ENCODE measurements around the gene ZNF580.

The ZNF580 gene

DNA sequence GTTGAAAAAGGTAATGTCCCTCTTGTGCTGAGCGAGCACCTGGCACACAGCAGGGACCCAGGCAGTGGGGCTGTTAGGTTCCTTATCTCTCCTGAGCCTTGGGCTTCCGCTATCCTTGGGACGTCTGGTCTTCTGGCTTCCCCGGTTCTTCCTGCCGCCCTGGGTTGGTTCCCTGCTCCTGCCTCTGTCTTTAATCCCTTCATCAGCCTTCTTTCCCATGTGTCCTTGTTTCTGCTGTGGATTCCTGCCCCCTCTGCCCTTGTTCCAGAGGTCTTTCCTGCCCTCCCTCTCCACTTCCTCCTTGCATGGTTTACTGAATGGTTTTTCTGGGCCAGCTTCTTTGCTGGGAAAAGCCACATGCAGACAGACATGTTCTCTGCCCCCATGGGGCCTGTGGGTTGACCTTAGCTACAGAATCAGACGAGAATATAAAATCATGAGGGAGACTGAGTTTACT is 36.8 kb downstream of the ZNF580 start:
- no peak for DNase-seq (ENCODE audit: low read depth in 2 of 2)

DNA sequence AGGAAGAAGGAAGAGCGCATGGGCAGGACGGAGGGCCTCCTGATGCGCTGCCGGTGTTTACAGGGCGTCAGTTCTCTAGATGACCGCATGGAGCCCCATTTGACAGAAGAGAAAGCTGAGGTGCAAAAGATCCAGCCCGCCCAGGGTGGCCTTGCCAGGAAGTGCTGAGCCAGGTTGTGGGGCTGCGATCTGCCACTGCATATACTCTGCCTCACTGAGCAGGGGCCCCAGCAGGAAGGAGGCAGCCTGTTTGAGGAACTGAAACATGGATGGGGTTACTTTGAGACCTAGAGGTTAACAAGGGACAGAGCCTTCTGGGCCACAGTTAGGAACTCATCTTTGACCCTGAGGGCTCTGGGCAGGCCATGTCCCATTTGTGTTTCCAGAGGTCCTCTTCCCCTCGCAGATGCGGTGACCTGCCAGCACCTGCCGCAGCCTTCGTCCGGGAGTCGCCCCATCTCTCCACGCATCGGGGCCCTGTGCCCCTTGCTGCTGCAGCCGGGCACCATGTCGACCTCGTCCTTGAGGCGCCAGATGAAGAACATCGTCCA is 37.4 kb downstream of the ZNF580 start:
- DNase-seq (ENCODE audit: low read depth in 2 of 2) = no peak

DNA sequence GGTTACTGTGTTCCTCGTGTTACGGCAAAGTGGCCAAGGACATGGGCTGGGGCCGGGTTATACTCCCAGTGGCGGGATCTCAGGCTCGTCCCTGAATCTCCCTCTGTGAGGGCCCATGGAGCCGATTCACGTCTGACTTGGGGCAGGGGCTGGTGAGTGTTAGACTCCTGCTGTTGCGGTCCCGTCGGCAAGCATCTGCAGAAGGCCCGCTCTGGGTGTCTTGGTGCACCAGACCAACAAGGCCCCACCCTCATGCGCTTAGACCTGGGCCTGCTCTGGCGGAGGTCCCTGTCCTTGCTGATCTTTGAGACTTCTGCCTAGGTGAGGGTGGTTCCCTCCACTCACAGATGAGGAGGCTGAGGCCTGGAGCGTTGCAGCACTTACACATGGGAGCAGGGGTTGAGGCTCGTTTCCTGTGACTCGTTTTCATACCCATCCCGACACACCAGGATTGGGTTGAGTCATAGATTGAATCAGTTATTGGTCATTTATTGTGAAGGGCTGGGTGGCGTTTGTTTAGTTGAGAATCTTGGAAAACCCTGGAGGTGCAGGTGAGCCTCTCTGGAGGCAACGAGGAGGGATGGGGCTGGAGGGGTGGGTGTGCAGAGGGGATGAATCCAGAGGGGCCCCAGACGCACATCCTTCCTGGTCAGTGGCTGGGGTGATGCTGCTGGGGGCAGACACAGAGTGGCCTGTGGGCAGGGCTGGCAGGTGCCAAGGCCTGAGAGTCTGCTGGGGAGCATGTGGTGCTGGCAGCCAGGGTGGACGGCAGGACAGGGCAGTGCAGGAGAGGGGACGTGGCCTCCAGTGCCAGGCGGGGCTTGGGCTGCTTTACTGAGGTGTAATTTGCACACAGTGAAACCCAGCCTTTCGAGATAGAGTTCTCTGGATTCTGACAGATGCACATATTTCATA is 38.8 kb downstream of the ZNF580 start:
- no peak for DNase-seq (ENCODE audit: low read depth in 2 of 2)

DNA sequence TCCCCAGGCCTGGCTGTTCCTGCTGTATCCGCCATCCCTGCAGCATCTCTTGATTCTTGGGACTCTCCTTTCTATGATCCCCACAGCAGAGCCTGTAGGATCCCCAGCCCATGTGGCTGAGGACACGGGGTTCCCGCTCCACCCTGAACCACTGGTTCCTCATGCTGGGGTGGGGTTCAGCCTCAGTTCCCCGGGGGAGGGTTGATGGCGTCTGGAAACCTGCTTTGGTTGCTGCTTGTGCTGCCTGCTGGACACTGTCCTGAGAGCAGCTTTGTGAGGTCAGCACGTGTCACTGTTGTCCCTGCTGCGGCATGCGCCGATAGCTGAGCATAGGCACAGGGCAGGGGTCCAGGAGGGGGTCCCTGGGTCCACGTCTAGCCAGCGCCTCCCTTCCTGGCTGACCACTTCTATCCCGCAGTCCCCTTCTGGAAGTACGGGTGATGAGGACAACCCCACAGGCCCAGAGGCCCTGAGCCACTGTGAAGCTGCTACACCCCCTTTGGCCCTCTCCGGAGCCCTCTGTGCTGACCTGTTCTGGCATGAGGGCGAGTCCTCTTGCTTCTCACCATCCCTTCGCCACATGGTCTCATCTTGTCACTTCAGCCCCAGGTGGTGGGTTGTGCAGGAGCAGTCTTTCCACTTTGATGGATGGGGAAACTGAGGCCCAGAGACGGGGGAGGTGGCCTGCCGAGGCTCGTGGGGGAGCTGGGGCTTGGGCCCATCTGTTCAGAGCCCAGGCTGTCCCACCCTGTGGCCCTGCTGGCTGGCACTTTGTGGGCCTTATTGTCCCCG is 39.7 kb downstream of the ZNF580 start:
- DNase-seq (ENCODE audit: low read depth in 2 of 2) = no peak

DNA sequence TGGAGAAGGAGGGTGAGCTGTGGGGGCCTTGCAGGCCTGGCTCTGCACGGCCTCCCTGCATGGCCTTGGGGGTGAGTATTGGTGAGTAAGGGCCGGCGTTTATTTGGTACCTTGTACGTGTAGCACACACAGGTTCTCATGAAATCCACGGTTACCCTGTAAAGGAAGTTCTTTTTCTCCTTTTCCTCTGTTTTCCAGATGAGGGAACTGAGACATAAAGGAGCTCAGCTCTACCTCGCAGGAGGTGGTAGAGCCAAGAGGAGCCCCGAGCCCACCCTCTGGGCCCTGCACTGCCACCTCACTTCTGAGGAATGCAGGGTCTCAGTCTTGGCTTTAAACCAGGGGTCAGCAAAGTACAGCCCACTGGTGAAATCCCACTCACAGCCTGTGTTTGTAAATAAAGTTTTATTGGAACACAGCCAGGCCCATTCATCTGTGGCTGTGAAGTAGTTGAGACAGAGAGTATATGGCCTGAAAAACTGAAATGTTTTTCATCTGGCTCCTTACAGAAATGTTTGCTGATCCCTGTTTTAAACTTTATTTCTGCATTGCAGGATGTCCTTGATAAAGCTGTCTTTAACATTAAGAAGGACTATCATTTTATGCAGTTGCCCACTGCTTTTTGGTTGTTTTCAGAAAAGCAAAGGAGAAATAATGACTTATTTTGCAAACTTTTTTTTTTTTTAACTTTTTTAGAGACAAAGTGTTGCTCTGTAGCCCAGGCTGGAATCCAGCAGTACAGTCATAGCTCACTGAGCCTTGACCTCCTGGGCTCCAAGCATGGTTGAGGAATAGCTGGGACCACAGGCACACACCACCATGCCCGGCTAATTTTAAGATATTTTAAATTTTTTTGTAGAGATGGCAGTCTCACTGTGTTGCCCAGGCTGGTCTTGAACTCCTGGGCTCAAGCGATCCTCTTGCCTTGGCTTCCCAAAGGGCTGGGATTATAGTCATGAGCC is 40.6 kb downstream of the ZNF580 start:
- DNase-seq (ENCODE audit: low read depth in 2 of 2) = no peak

DNA sequence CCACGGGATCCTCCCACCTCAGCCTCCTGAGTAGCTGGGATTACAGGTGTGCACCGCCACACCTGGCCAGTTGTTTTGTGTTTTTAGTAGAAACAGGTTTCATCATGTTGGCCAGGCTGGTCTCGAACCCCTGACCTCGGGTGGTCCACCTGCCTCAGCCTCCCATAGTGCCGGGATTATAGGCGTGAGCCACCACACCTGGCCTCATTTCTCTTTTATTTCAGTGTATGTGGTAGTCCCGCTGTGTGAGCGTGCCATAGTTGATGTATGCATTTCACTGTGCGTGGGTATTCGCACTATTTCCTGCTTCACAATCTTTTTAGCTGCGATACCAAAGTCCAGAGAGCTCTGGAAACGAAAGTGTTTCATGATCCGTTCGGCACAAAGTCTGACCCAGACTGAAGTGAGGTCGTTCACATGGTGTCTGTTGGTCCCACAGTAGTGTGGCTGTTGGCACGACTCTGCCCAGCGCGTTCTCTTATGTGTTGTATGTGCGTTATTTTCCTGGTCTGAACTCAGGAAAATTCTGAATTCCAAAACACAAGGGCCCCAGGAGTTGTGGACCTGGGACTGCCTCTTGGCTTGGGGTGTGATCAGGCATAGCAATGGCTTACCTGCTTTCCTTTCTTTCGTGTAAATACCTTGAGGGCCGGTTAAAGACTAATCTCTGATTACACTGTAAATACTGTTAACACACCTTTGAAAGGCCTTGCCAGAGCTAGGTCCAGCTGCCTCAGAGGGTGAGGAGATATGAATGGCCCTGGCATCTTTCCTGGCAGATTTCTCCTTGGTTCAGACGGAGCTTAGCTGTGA is 42.9 kb downstream of the ZNF580 start:
- DNase-seq (ENCODE audit: low read depth in 2 of 2) = no peak

DNA sequence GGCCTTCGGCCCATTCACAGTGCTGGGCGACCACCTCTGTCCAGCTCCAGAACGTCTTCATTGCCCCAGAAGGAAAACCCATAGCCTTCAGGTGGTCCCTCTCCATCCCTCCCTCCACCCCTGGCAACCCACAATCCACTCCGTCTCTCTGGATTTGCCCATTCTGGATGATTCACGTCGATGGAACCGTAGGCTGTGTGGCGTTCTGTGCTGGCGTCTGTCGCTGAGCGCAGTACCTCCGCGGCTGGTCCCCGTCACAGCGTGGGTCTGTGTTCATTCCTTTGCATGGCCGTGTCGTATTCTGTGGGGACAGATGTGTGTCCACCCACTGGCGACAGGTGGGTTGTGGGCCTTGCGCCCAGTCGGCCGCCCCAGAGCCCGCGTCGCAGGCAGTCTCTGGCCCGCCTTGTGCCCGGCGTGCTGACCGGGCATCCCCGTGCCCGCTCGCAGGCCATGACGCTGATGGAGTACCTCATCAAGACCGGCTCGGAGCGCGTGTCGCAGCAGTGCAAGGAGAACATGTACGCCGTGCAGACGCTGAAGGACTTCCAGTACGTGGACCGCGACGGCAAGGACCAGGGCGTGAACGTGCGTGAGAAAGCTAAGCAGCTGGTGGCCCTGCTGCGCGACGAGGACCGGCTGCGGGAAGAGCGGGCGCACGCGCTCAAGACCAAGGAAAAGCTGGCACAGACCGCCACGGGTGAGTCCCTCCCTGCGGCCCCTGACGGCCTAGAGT is 44.3 kb downstream of the ZNF580 start:
- no peak for DNase-seq (ENCODE audit: low read depth in 2 of 2)

DNA sequence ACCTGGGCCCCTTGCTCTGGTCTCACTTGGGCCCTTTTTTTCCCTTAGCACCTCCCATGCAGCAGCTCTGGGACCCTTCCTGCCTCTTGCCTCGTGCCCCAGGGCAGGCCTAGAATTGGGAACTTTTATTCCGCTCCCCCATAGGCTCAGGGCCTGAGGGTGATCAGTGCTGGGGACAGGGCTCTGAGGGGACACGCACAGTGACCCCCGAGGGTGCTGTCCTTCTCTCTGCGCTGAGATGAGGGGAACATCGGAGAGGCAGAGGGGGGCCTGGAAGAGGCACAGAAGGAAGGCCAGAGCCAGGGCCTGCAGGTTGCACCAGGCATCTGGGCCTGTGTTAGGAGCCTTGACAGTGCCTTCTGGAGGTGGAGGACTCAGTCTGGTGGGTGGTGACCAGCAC is 45.0 kb downstream of the ZNF580 start:
- no peak for DNase-seq (ENCODE audit: low read depth in 2 of 2)

DNA sequence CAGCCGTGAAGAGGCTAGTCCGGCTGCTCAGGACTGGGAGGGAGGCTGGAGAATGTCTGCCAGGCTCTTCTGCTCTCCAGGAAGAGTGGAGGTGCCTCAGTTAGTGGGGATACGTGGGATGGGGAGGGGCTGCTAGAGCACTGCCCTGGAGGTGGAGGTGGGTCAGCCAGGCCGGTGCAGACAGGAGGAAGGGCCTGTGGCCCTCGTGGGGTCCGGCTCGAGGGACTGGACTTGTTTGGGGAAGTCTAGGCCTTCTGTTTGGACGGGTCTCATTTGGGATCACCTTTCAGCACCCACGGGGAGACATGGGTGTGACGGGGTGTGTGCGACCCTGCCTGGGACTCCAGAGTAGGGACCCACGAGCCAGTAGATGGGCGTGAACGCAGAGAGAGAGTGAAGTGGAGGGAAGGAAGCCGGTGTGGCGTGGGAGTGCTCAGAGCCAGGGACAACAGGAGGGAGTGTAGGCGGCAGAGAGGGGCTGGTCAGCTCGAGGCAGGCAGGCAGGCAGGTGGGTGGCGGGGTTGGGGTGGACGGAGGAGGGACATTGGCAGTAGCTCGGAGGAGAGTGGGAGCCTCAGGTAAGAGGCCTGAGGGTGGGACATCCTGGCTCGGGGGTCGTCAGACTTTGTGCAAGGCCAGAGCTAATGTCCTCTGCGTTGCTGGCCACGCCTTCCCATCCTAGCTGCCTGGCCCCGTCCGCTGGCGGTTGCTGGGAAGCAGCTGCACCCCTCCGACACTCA is 45.7 kb downstream of the ZNF580 start:
- DNase-seq (ENCODE audit: low read depth in 2 of 2) = no peak

DNA sequence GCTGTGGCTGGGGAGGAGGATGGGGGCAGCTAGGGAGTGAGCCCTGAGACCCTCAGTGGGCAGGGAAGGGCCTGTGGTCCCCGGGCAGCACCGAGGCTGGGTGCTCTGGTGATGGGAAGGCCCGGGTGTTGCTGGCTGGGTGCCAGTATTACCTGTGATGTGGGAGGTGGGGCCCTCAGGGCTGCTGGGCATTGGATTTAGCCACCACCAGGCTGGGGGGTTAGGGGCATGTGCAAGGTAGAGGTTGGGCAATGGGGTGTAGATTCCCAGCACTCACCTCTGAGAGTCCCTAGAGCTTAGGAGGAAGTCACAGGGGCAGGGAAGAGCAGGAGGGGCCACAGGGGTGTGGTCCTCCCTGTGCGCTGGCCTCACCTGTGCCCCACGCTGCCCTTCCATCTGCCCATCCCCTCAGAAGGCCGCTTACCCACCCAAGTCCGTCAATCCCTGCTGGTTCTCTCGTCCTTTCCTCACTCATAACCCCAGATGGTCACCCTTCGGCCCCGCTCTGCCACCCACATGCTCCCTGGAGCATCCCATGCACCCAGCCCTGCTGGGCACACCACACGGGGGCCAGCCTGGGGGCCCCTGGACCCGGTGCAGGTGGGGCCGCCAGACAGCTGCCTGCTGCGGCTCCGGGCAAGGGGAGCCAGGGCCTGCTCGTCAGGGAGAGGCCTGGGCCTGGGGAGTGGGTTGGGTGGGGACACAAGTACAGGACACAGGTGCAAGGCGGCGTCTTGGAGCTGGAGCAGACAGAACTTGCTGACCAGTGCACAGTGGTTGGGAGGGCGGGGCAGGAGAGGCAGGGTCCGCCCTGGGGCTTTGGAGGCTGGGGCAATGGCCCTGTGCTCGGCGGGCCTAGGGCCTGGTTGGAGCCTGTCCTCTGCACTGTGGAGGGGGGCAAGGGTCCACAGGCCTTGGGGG is 46.7 kb downstream of the ZNF580 start:
- no peak for DNase-seq (ENCODE audit: low read depth in 2 of 2)

DNA sequence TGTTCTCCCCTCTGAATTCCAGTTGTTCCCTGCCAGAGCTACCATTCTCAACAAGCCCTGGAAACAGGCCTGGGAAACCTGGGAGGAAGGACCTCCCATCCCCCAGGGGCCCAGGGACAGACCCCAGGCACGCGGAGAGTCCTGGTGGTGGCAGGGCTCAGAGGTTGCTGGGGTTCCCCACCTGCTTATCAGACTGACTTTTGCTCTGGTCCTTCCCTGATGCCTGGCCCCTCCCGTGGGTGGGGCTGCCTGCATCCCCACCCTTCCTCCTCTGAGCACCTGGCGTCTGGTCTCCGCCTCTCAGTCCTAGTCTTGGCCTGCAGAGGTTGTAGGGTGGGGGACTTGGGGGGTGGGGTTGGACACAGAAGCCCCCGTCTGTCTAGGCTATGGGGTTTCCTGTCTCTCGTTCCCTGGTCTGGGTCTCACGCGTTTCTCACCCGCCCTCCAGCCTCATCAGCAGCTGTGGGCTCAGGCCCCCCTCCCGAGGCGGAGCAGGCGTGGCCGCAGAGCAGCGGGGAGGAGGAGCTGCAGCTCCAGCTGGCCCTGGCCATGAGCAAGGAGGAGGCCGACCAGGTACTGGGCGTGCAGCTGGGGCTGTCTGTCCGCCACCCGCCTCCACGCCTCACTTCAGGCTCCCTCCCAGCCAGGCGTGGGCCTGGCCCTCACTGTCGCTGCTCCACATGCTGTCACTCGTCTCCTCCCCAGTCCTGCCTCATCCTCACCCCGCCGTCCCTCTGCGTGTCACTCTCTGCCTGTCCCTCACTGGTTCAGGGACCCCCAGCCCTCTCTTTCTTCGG is 47.8 kb downstream of the ZNF580 start:
- no peak for DNase-seq (ENCODE audit: low read depth in 2 of 2)

DNA sequence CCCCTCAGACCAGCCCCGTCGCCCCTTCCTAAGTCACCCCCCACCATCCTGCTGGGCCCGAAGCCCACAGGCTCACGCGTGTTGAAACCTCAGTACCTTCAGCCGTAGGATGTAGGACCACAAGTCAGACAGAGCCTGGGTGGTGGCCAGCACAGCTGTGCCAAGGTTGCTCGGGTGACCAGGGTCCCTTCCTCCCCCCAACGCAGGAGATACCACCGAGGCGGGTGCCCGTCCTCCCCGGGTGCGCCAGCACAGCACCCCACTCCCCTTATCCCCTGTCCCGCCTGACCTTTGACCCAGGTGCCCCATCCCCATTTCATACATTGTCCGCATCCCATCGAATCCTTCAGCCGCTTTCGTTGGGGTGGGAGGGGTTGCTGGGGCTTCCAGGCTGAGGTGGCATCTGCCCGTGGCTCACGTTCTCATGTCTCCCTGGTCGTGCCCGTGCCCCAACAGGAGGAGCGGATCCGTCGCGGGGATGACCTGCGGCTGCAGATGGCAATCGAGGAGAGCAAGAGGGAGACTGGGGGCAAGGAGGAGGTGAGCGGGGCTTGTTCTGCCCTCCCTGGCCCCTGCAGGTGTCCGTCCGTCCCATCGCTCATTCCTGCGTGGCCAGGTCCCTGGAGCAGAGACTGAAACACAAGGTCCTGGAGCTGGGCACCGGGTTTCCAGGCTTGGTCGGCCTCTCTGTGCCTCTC is 48.8 kb downstream of the ZNF580 start:
- DNase-seq (ENCODE audit: low read depth in 2 of 2) = no peak

DNA sequence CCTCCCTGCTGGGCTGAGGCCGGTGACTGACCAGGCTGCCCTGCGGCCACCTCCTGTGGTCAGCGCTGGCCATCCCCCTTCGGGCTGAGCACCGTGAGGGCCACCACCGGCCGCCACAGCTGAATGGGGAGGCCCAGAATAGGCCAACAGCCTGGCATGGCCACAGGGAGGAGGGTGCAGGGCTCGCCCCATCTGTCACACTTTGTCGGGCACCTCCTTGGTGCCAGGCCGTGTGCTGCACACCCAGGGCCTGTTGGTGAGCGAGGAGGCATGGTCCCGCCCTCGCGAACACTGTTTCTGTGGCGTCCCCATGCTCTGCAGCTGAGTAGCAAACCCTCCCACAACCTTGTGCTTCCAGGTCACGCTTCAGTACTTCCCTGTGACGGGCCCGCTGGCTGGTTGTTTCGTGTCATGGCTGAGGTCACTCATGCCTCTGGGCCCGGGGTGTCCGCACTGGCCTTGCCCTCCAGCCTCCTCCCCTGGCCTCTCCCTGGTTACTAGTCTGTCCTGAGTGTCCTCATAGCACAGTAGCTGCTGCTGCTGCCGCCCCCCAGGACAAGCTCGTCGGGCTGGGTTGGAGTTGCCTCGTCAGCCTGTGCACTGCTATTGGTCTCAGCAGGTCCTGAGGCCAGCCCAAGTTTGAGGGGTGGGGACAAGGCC is 49.4 kb downstream of the ZNF580 start:
- DNase-seq (ENCODE audit: low read depth in 2 of 2) = no peak

DNA sequence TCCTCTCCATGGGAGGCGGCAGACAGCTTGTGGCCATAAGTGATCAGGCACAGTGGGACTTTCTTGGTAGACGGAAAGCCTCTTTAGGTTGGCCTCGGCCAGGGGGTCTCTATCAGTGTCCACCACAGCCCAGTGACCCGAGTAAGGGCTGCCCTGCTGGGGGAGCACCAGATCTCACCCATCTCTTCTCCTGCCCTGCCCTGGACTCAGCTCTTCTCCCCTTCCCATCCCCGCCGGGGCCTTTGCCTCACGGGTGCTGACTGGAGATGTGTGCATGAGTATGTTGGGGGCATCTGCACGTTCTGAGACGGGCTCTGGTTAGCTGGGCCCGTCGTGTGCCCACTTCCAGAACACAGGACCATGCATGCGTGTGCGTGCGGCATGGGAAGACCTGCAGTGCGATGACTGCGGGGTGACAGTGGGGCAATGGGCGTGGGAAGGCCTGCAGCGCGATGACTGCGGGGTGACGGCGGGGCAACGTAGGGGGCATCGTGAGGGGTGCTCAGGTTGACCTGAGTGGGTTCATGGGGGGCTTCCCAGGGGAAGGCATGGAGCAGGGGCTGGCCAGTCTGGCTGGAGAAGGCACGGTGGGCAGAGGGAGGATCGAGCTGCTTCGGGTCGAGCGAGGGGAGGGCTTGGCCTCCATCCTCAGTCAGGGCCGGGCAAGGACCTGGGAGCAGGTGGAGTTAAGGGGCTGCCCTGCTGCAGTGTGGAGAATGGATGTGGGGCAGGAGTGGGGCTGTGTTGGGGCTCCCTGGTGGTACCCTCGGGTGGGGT is 50.2 kb downstream of the ZNF580 start:
- DNase-seq (ENCODE audit: low read depth in 2 of 2) = no peak
